IPS-18a (cell line): Measurements from ENCODE around the gene DLX6.
"Not testable (repeated sequence)": the region's sequence is repeated elsewhere in the genome, so short reads cannot be mapped to it uniquely, and the experiment has no call there.

Source experiments
- H3K27ac ChIP-seq: one replicate; pipeline ENCODE4 v1.5.1; 2013; ENCODE audit warnings: low read length
- H3K27me3 ChIP-seq: one replicate; pipeline ENCODE4 v1.6.1; 2013; ENCODE audit warnings: mild to moderate bottlenecking, low read length; ENCODE audit not compliant: control insufficient read depth, insufficient read depth
- H3K36me3 ChIP-seq: one replicate; pipeline ENCODE4 v1.6.1; 2013; ENCODE audit warnings: low read depth, low read length; ENCODE audit not compliant: control insufficient read depth
- H3K4me1 ChIP-seq: one replicate; pipeline ENCODE4 v1.6.1; 2013; ENCODE audit warnings: low read depth, low read length; ENCODE audit not compliant: control insufficient read depth
- H3K4me3 ChIP-seq: one replicate; pipeline ENCODE4 v1.5.1; 2013; ENCODE audit warnings: low read length
- H3K9ac ChIP-seq: one replicate; pipeline ENCODE4 v1.6.1; 2013; ENCODE audit warnings: mild to moderate bottlenecking, low read length, moderate library complexity
- H3K9me3 ChIP-seq: one replicate; pipeline ENCODE4 v1.6.1; 2013; ENCODE audit warnings: low read depth, low read length; ENCODE audit not compliant: control insufficient read depth

Gene DLX6

DNA sequence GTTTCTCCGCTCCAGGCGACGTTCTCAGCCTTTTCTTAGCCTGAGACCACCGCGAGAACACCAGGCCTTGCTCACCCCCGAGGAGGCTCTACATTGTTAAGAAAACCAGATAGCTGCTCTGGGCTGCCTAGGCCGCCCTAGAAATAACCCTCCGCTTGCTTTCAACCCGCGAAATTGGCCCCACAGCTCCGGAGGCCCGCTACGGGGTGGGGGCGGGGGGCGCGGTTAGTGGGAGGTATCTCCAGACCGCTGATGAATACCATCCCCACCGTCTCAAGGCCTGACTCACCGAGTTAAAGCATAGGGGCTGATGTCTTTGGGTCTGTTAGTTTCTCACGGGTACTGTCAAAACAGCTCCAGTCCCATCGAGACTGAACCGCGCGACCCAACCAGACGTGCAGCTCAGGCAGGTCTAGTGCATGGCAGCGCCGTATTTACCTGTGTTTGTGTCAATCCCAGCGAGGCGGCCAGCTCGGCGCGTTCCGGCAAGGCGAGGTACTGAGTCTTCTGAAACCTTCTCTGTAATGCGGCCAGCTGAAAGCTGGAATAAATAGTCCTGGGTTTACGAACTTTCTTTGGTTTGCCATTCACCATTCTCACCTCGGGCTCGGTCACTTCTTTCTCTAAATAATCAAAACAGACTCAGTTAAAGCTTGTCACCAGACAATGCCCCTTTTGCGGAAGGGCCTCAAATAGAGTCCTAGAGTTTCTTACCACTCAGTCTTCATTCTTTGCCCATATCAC is 16.6 kb downstream of the DLX6 start:
- Histone ChIP-seq H3K9ac (no peak overlapping the region), H3K9me3 (no peaks in the 10 kb centered on the region), H3K27ac (no peak overlapping the region), H3K4me1 (peaks cover 50% of the 10 kb centered on the region), H3K4me3 (peak overlapping the region; percentile 36), H3K27me3 (peaks cover 100% of the 10 kb centered on the region), H3K36me3 (no peaks in the 10 kb centered on the region)

DNA sequence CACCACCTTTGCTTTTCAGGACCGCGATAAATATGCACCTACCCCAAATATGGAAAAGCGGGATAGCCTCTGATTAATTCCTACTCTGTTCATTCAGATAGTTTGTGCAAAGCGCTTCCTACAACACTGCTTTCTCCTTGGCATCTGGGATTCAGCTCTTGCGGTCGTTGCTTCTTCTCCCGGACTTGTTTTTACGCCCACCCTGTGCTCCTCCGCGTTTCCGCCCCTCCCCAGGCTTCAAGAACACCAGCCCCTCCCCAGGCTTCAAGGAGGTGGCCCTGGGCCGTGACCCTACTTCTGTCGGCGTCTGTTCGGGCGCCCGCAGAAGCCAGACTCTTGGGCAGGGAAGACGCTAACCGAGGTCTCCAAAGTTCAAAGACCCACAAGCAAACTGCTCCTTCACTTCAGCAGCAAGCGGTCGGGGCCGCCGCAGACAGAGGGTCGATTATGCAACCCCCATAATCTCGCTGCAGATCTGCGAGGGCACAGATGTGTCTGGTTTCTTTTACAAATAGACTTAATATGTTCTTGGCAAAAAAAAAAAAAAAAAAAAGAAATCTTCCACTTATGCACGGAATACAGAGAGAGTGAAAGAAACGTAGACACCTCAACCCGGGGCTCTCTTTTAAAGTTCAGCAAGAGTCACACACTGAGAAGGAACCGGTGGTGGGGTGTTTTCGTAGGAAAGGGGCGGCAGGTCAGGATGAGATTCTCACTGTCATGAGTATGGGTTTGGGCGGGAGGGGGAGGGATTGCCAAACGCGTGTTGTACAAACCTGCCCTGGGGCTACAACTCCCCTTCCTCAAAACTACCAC is 17.3 kb downstream of the DLX6 start:
- peaks cover 50% of the 10 kb centered on the region for H3K4me1 ChIP-seq
- no peaks in the 10 kb centered on the region for H3K36me3 ChIP-seq
- H3K4me3 ChIP-seq: peak overlapping the region; percentile 8
- no peak overlapping the region for H3K27ac ChIP-seq
- H3K9ac ChIP-seq: no peak overlapping the region
- H3K9me3 ChIP-seq: no peaks in the 10 kb centered on the region
- peaks cover 100% of the 10 kb centered on the region for H3K27me3 ChIP-seq

- H3K9me3 ChIP-seq: no peaks in the 10 kb centered on the region
- peaks cover 46% of the 10 kb centered on the region for H3K4me1 ChIP-seq
- H3K36me3 ChIP-seq: no peaks in the 10 kb centered on the region
- peaks cover 85% of the 10 kb centered on the region for H3K27me3 ChIP-seq
- H3K9ac ChIP-seq: no peak within 1 kb of the TSS
- peak within 1 kb of the TSS; percentile 53 for H3K4me3 ChIP-seq
- H3K27ac ChIP-seq: no peak within 1 kb of the TSS
These were observed 19.1 kb downstream of the DLX6 start, which contains the start of gene DLX5 for GRCh38 chr7:97024209-97025129. Gene DLX5 (minus strand): TSS chr7:97024831. CDS start chr7:97024623, 208 bp downstream.

- H3K9ac ChIP-seq: no peak overlapping the region
- peaks cover 79% of the 10 kb centered on the region for H3K27me3 ChIP-seq
- peaks cover 46% of the 10 kb centered on the region for H3K4me1 ChIP-seq
- peak overlapping the region; percentile 53 for H3K4me3 ChIP-seq
- no peaks in the 10 kb centered on the region for H3K36me3 ChIP-seq
- no peaks in the 10 kb centered on the region for H3K9me3 ChIP-seq
- no peak overlapping the region for H3K27ac ChIP-seq
These were observed 19.8 kb downstream of the DLX6 start for GRCh38 chr7:97025130-97025499.

DNA sequence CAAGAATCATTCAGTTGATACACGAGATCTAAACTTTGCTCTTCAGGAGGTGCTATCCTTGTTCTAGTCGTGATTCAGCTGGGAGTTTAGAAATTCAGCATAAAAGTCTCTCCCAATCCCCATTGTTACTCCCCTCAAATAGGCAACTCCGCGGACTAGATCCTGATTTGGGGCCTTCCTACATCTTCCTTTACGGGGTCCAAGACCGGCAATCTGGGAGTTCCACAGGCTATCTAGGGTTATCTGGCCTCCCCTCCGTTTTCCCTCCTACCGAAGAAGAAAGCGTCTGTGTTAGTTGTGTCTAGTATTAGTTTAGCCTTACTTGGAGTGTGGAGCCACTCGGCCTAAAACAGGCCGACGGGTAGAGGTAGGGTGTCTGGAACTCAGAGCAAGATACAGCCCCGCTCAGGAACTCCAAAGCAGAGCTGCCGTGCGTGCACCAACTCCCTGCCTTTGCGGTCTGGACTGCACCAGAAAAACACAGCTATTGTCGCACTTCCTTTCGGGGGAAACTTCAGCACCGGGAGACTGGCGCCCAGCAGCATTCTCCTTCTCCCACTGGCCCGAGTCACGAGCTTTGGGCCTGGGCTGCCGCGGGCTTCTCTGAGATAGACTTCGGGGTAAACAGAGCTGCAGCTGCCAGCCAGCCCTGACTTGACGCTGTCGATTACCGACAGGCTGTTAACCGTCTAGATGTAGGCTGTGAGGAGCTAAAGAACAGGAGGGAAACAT is 20.8 kb downstream of the DLX6 start:
- peaks cover 79% of the 10 kb centered on the region for H3K27me3 ChIP-seq
- no peak overlapping the region for H3K27ac ChIP-seq
- H3K9me3 ChIP-seq: no peaks in the 10 kb centered on the region
- H3K4me3 ChIP-seq: peak overlapping the region; percentile 2
- no peaks in the 10 kb centered on the region for H3K36me3 ChIP-seq
- H3K9ac ChIP-seq: no peak overlapping the region
- peaks cover 46% of the 10 kb centered on the region for H3K4me1 ChIP-seq

DNA sequence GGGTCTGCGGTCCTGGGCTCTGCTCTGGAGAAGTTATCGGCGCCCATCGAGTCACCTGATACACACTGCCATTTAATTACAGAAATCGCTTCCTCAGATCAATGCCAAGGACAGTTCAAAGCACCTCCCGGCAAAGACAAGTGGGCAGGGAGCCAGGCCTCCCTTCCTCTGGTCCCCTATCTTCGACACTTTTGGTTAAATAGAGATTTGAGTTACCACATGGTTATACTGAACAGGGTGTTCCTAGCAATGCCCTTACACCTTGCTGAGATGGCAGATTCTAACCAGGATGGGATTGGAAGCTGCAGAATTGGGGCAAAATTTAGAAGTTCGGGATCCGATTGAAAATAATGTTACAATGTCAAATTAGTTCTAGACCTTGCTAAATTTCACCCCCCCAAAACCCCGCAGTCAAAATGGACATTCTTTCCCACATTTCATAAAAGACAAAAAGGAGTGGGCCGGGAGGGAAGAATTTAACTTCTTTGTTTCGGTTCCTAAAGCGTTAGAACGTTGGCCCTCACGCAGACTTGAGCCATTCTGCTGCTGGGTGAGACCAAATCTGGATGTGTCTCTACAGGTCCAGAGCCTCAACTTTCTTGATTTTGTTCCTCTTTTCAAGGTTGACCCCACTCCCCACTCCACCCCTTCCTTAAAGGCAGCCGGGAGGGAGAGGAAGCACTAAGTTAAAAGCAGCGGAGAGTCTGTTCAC is 21.5 kb downstream of the DLX6 start:
- Histone ChIP-seq H3K36me3 (no peaks in the 10 kb centered on the region), H3K4me1 (peaks cover 41% of the 10 kb centered on the region), H3K27ac (no peak overlapping the region), H3K4me3 (peak overlapping the region; percentile 45), H3K9ac (no peak overlapping the region), H3K27me3 (peaks cover 78% of the 10 kb centered on the region), H3K9me3 (no peaks in the 10 kb centered on the region)

GRCh38 chr7:97027427-97028234 is 22.3 kb downstream of the DLX6 start:
- no peak overlapping the region for H3K27ac ChIP-seq
- no peaks in the 10 kb centered on the region for H3K9me3 ChIP-seq
- no peaks in the 10 kb centered on the region for H3K36me3 ChIP-seq
- peaks cover 70% of the 10 kb centered on the region for H3K27me3 ChIP-seq
- peak overlapping the region; percentile 45 for H3K4me3 ChIP-seq
- H3K9ac ChIP-seq: no peak overlapping the region
- peaks cover 33% of the 10 kb centered on the region for H3K4me1 ChIP-seq

GRCh38 chr7:97034213-97034852 is 29.0 kb downstream of the DLX6 start:
- H3K36me3 ChIP-seq, H3K27ac ChIP-seq, H3K9me3 ChIP-seq, H3K9ac ChIP-seq, H3K4me1 ChIP-seq, H3K4me3 ChIP-seq: not testable (repeated sequence)
- peaks cover 17% of the 10 kb centered on the region for H3K27me3 ChIP-seq

DNA sequence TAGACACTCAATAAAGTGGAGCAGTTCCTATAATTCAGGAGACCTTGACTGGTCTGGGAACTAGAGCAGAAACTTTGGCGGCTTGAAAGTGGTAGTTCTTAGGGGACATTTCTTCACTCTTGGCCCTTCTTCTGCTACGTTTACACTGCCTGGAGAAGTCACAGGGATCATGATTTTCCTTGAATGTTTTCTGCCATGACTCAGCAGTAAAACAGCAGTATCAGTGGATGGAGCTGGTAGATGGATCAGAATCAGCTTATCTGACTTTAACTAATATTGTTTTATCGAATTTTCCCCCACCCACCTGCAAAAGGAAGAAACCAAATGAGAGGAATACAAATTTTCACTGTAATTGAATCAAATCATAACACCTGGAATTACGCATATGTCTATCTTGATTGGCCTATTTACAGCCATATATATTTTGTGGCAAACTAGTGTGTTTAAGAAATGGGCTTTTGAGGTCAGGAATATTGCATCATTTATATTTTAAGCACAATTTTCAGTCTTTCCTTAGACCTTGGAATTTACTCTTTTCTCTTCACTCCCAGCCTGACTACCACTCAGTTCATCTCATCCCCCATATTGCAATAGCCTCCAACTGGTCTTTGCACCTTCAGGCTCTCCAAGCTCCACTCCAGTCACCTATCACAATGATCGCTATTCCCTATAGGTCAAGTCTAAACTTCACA is 34.2 kb downstream of the DLX6 start:
- H3K9me3 ChIP-seq: no peaks in the 10 kb centered on the region
- no peak overlapping the region for H3K9ac ChIP-seq

More for the DNA sequence above, 34.2 kb downstream of the DLX6 start:
- Histone ChIP-seq H3K27me3 (no peaks in the 10 kb centered on the region), H3K4me1 (no peaks in the 10 kb centered on the region), H3K36me3 (no peaks in the 10 kb centered on the region), H3K27ac (no peak overlapping the region), H3K4me3 (no peak overlapping the region)
